Tibial nerve (tissue), 4 donors: ENCODE data around the gene IL6ST.

Source experiments
- EP300 ChIP-seq, 2 donors: sonication (generic); formaldehyde crosslinking; IDR thresholded peaks; one replicate each; pipeline ENCODE4 v1.6.1; 2017; ENCODE audit warnings: antibody characterized with exemption in 2 of 2, mild to moderate bottlenecking in 1 of 2
- POLR2A ChIP-seq, 2 donors: fragments of 450-650 bp; IDR thresholded peaks; one replicate each; pipeline ENCODE4 v1.6.1; 2017; ENCODE audit warnings: antibody characterized with exemption in 2 of 2, mild to moderate bottlenecking in 2 of 2, moderate library complexity in 2 of 2
- TF ChIP-seq, protein P1 (sequence below), 5 experiments: fragments of 200-600 bp in 3 of 5; fragments of 450-650 bp in 2 of 5; sonication (generic) in 3 of 5; IDR thresholded peaks; one replicate each; pipeline ENCODE4 v1.5.1; 2016 to 2019; ENCODE audit warnings: antibody characterized with exemption in 5 of 5, mild to moderate bottlenecking in 3 of 5, moderate library complexity in 2 of 5

DNA sequence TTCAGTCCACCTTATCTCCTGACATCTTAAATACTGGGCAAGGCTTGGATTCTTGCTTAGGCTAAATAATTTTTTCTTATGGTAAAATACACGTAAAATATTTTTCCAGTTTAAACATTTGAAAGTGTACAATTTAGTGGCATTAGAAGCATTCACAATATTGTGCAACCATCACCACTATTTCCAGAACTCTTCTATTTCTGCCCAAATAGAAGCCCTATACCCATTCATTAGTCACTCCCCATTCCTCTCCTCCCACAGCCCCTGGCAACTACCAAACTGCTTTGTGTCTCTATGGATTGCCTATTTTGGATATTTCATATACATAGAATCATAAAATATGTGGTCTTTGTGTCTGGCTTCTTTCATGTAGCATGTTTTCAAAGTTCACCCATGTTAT lies 86.0 kb downstream of the IL6ST start:
- TF ChIP-seq EP300 (IDR thresholded peaks at IDR 0.05) (no peak), POLR2A (IDR thresholded peaks at IDR 0.05) (no peak)
- TF ChIP-seq, protein P1, sequence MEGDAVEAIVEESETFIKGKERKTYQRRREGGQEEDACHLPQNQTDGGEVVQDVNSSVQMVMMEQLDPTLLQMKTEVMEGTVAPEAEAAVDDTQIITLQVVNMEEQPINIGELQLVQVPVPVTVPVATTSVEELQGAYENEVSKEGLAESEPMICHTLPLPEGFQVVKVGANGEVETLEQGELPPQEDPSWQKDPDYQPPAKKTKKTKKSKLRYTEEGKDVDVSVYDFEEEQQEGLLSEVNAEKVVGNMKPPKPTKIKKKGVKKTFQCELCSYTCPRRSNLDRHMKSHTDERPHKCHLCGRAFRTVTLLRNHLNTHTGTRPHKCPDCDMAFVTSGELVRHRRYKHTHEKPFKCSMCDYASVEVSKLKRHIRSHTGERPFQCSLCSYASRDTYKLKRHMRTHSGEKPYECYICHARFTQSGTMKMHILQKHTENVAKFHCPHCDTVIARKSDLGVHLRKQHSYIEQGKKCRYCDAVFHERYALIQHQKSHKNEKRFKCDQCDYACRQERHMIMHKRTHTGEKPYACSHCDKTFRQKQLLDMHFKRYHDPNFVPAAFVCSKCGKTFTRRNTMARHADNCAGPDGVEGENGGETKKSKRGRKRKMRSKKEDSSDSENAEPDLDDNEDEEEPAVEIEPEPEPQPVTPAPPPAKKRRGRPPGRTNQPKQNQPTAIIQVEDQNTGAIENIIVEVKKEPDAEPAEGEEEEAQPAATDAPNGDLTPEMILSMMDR (IDR thresholded peaks at IDR 0.05): no peak
